Liver (tissue), 9 donors: Measurements from ENCODE around the gene ERBB2. TPM values are rescaled to one million over a fixed set of nuclear protein-coding genes. Genes with fewer than 3 reads are reported as not detected.

Source experiments
- DNase-seq: peaks from one replicate; pipeline ENCODE4 v3.0.0-alpha.2; 2017; ENCODE audit warnings: low spot score
- H3K27ac ChIP-seq, 2 donors: one replicate each; pipeline ENCODE4 v1.7.0; 2013; ENCODE audit warnings: inconsistent platforms in 2 of 2, low read length in 2 of 2, control low read depth in 1 of 2, low read depth in 1 of 2, mild to moderate bottlenecking in 1 of 2
- H3K27me3 ChIP-seq, 4 donors: one replicate each; pipeline versions ENCODE4 v1.6.1 to v1.7.0; 2013; ENCODE audit warnings: low read length in 3 of 4, inconsistent platforms in 1 of 4, mild to moderate bottlenecking in 1 of 4, moderate library complexity in 1 of 4; ENCODE audit not compliant: control insufficient read depth in 4 of 4, insufficient read depth in 4 of 4
- H3K36me3 ChIP-seq, 4 donors: one replicate each; pipeline versions ENCODE4 v1.6.1 to v1.7.0; 2013; ENCODE audit warnings: low read length in 3 of 4, mild to moderate bottlenecking in 3 of 4, low read depth in 1 of 4, moderate library complexity in 1 of 4; ENCODE audit not compliant: control insufficient read depth in 4 of 4, insufficient read depth in 3 of 4
- H3K4me1 ChIP-seq, 4 donors: one replicate each; pipeline versions ENCODE4 v1.6.1 to v1.7.0; 2013; ENCODE audit warnings: low read length in 3 of 4, mild to moderate bottlenecking in 3 of 4, moderate library complexity in 1 of 4; ENCODE audit not compliant: control insufficient read depth in 4 of 4, insufficient read depth in 4 of 4
- H3K4me3 ChIP-seq, 3 donors: one replicate each; pipeline versions ENCODE4 v1.6.1 to v1.7.0; 2013; ENCODE audit warnings: low read length in 3 of 3, control low read depth in 1 of 3, low read depth in 1 of 3, mild to moderate bottlenecking in 1 of 3
- H3K9ac ChIP-seq, 2 donors: one replicate each; pipeline ENCODE4 v1.7.0; 2013; ENCODE audit warnings: low read length in 2 of 2, mild to moderate bottlenecking in 2 of 2, moderate library complexity in 2 of 2, control low read depth in 1 of 2, low read depth in 1 of 2
- H3K9me3 ChIP-seq, 4 donors: one replicate each; pipeline versions ENCODE4 v1.6.1 to v1.7.0; 2013; ENCODE audit warnings: low read length in 3 of 4; ENCODE audit not compliant: control insufficient read depth in 4 of 4
- ATF3 ChIP-seq: IDR thresholded peaks from 2 replicates; pipeline ENCODE4 v1.6.1; 2016; ENCODE audit warnings: antibody characterized with exemption
- CTCF ChIP-seq: fragments of 150-350 bp; IDR thresholded peaks from 2 replicates; pipeline ENCODE4 v1.5.1; 2017; ENCODE audit warnings: improper control_type of control experiment, low read depth, low read length; ENCODE audit not compliant: missing input control
- FOXA1 ChIP-seq: IDR thresholded peaks from 2 replicates; pipeline ENCODE4 v1.6.1; 2016; ENCODE audit warnings: antibody characterized with exemption
- GABPA ChIP-seq, 2 donors: IDR thresholded peaks in 1 of 2; conservative IDR thresholded peaks in 1 of 2; 2 replicates each; pipeline ENCODE4 v1.6.1; 2016; ENCODE audit warnings: antibody characterized with exemption in 2 of 2, mild to moderate bottlenecking in 1 of 2, moderate library complexity in 1 of 2
- HNF4A ChIP-seq, 2 donors: conservative IDR thresholded peaks; 2 replicates each; pipeline ENCODE4 v1.6.1; 2016; ENCODE audit warnings: antibody characterized with exemption in 2 of 2, mild to moderate bottlenecking in 2 of 2
- JUND ChIP-seq, 2 donors: IDR thresholded peaks; 2 replicates each; pipeline ENCODE4 v1.6.1; 2016; ENCODE audit warnings: antibody characterized with exemption in 2 of 2
- MAX ChIP-seq: IDR thresholded peaks from 2 replicates; pipeline ENCODE4 v1.6.1; 2016; ENCODE audit warnings: antibody characterized with exemption
- NR2F2 ChIP-seq: IDR thresholded peaks from 2 replicates; pipeline ENCODE4 v1.6.1; 2016; ENCODE audit warnings: antibody characterized with exemption
- RAD21 ChIP-seq, 2 donors: IDR thresholded peaks; 2 replicates each; pipeline ENCODE4 v1.6.1; 2016; ENCODE audit warnings: antibody characterized with exemption in 2 of 2, mild to moderate bottlenecking in 2 of 2
- REST ChIP-seq: IDR thresholded peaks from 2 replicates; pipeline ENCODE4 v1.6.1; 2016; ENCODE audit warnings: antibody characterized with exemption, mild to moderate bottlenecking
- RXRA ChIP-seq, 2 donors: IDR thresholded peaks; 2 replicates each; pipeline ENCODE4 v1.6.1; 2017 to 2018; ENCODE audit warnings: antibody characterized with exemption in 2 of 2, mild to moderate bottlenecking in 1 of 2
- SP1 ChIP-seq: IDR thresholded peaks from 2 replicates; pipeline ENCODE4 v1.6.1; 2018; ENCODE audit warnings: antibody characterized with exemption, mild to moderate bottlenecking
- TAF1 ChIP-seq: conservative IDR thresholded peaks from 2 replicates; pipeline ENCODE4 v1.6.1; 2016; ENCODE audit warnings: antibody characterized with exemption, mild to moderate bottlenecking
- YY1 ChIP-seq: IDR thresholded peaks from 2 replicates; pipeline ENCODE4 v1.6.1; 2016; ENCODE audit warnings: antibody characterized with exemption, mild to moderate bottlenecking
- WGBS: extraction: QIAGEN DNeasy Blood & Tissue Kit; methylation state at CpG from one replicate; pipeline ENCODE4 v1.1.7; 2013; 5-methylcytosine and 5-hydroxymethylcytosine counted together
- polyA plus RNA-seq, 2 donors: library from polyadenylated mRNA; stranded (reverse) in 1 of 2; unstranded in 1 of 2; fragments of 200-250 nt in 1 of 2; fragments of >200 nt in 1 of 2; fragmentation: Nextera tagmentation in 1 of 2; extraction: Ambion mirVana in 1 of 2; gene quantifications; one replicate each; pipeline versions ENCODE4 v1.2.1 to v1.2.3, GENCODE V29; 2013 to 2015
- total RNA-seq, 2 donors: library from RNA; depleted of rRNA; stranded (reverse); fragments of >200 nt; gene quantifications; one replicate each; pipeline ENCODE4 v1.2.3, GENCODE V29; 2014
- TF ChIP-seq, protein P1 (sequence below): IDR thresholded peaks from 2 replicates; pipeline ENCODE4 v1.6.1; 2016; ENCODE audit warnings: antibody characterized with exemption
- donor health status: healthy.
- donor health status: healthy.
- donor health status: healthy.
- donor health status: healthy.
- donor health status: healthy.

Gene ERBB2
- total and polyA plus RNA-seq, 4 donors, result 4.7 to 28.8 (median 15.7) TPM

DNA sequence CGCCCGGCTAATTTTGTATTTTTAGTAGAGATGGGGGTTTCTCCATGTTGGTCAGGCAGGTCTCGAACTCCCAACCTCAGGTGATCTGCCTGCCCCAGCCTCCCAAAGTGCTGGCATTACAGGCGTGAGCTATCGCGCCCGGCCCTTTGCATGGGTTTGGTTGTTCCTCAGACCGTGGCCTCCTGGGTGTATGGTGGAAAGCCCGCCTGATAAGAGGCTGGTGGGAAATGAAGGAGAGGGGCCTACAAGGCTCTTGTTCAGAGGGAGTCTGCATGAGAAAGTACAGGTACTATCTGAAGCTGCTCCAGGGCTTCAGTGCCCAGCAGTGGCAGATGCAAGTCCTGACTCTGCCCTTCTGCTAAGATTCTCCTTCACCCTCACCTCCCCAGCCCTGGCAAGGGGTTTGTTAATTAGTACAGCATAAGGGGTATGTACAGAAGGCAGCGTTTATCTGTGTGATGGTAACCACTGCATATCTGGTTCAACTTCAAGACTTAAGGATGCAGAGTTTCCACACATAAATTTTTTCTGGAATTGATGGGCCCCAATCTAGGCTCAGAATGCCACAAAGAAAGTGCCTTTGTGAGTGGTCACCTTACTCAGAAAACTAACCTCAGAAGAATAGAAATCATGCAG, 62.1 kb downstream of the ERBB2 start:
- Histone ChIP-seq H3K9ac (no peak overlapping the region), H3K27me3 (no peaks in the 10 kb centered on the region), H3K4me3 (no peak overlapping the region), H3K36me3 (no peaks in the 10 kb centered on the region), H3K27ac (no peak overlapping the region), H3K9me3 (no peaks in the 10 kb centered on the region), H3K4me1 (peaks cover 0 to 2% (median 0%) of the 10 kb centered on the region in 4 donors)
- no peak for DNase-seq
- TF ChIP-seq RAD21 (IDR thresholded peaks at IDR 0.05), result no peak
- TF ChIP-seq HNF4A (conservative IDR thresholded peaks at IDR 0.05), result no peak
- TF ChIP-seq GABPA (IDR thresholded peaks at IDR 0.05 in 1 of 2, conservative IDR thresholded peaks at IDR 0.05 in 1 of 2), result no peak
- TF ChIP-seq YY1, result no peak
- TF ChIP-seq REST, result no peak
- no peak for TF ChIP-seq SP1
- no peak for TF ChIP-seq MAX
- no peak for TF ChIP-seq RXRA (IDR thresholded peaks at IDR 0.05)
- no peak for TF ChIP-seq CTCF
- no peak for TF ChIP-seq NR2F2
- no peak for TF ChIP-seq FOXA1
- TF ChIP-seq TAF1, result no peak
- TF ChIP-seq ATF3, result no peak
- WGBS, result 94% methylated on average over 10 of the region's 10 CpGs

DNA sequence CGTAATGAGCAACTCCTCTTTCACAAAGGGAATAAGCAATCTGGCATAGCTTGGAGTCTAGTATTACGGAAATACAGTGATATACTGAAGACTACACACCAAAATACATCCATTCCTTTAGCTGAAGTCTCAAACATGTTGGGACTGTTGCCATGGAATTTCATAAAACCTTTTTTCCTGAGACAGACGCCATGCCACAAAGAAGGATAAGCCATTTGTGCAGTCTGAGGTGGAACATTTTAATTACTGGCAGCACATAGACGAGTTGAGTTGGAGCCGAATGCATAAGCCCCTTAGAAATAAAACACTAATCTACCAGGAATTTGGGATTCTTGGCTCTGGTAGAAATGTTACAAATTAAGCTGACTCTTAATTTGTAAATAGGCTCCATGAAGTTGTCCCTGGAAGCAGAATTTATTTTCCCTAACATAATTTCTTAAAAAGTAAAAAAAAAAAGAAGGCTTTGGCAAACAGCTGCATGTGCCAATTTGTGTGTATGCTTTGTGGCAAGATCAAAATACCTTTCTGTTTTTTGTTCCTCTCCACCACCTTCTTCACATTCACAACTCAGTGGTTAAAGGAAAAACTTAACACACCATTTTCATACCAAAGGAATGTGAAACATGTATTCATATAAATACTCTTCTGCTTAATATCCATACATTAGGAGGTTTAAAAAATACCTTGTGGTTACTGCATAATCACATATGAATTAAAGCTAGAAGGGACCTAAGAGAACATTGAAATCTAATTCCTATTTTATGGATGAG, 63.4 kb downstream of the ERBB2 start:
- Histone ChIP-seq H3K4me1 (no peaks in the 10 kb centered on the region), H3K36me3 (no peaks in the 10 kb centered on the region), H3K4me3 (no peak overlapping the region), H3K27me3 (no peaks in the 10 kb centered on the region), H3K27ac (no peak overlapping the region), H3K9me3 (no peaks in the 10 kb centered on the region), H3K9ac (no peak overlapping the region)
- 89% methylated on average over 5 of the region's 5 CpGs for WGBS
- no peak for DNase-seq
- TF ChIP-seq JUND (IDR thresholded peaks at IDR 0.05) (no peak), REST (no peak), RAD21 (IDR thresholded peaks at IDR 0.05) (no peak), FOXA1 (no peak), HNF4A (conservative IDR thresholded peaks at IDR 0.05) (no peak), GABPA (IDR thresholded peaks at IDR 0.05 in 1 of 2, conservative IDR thresholded peaks at IDR 0.05 in 1 of 2) (no peak), TAF1 (no peak), NR2F2 (no peak), RXRA (IDR thresholded peaks at IDR 0.05) (no peak)
- TF ChIP-seq, protein P1, sequence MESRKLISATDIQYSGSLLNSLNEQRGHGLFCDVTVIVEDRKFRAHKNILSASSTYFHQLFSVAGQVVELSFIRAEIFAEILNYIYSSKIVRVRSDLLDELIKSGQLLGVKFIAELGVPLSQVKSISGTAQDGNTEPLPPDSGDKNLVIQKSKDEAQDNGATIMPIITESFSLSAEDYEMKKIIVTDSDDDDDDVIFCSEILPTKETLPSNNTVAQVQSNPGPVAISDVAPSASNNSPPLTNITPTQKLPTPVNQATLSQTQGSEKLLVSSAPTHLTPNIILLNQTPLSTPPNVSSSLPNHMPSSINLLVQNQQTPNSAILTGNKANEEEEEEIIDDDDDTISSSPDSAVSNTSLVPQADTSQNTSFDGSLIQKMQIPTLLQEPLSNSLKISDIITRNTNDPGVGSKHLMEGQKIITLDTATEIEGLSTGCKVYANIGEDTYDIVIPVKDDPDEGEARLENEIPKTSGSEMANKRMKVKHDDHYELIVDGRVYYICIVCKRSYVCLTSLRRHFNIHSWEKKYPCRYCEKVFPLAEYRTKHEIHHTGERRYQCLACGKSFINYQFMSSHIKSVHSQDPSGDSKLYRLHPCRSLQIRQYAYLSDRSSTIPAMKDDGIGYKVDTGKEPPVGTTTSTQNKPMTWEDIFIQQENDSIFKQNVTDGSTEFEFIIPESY, result no peak
